Neural progenitor cell (in vitro differentiated cells): ENCODE results near the gene MT1A. TPM values are rescaled to one million over a fixed set of nuclear protein-coding genes. Genes with fewer than 3 reads are reported as not detected.

Experiments used
- DNase-seq: peaks from one replicate; pipeline ENCODE4 v3.0.0-alpha.2; 2016; ENCODE audit warnings: low spot score
- H2AFZ ChIP-seq: fragments of 200-600 bp; sonication (generic); replicated peaks from 2 replicates; pipeline ENCODE4 v1.6.1; 2016; ENCODE audit warnings: antibody characterized with exemption
- H3F3A ChIP-seq: fragments of 200-600 bp; sonication (generic); 2 replicates; pipeline ENCODE4 v1.6.1; 2016; ENCODE audit warnings: antibody characterized with exemption, low read depth
- H3K27ac ChIP-seq: fragments of 200-600 bp; sonication (generic); 2 replicates; pipeline ENCODE4 v1.5.1; 2016; ENCODE audit warnings: mild to moderate bottlenecking
- H3K27me3 ChIP-seq: fragments of 200-600 bp; sonication (generic); 2 replicates; pipeline ENCODE4 v1.6.1; 2016; ENCODE audit warnings: mild to moderate bottlenecking, moderate library complexity
- H3K36me3 ChIP-seq: fragments of 200-600 bp; sonication (generic); 2 replicates; pipeline ENCODE4 v1.5.1; 2016
- H3K4me1 ChIP-seq: fragments of 200-600 bp; sonication (generic); 2 replicates; pipeline ENCODE4 v1.6.1; 2016; ENCODE audit warnings: mixed run types
- H3K4me2 ChIP-seq: fragments of 200-600 bp; sonication (generic); 2 replicates; pipeline ENCODE4 v1.6.1; 2016
- H3K4me3 ChIP-seq: fragments of 200-600 bp; sonication (generic); 2 replicates; pipeline ENCODE4 v1.5.1; 2016
- H3K79me2 ChIP-seq: fragments of 200-600 bp; sonication (generic); 2 replicates; pipeline ENCODE4 v1.6.1; 2016; ENCODE audit warnings: low read depth
- H3K9ac ChIP-seq: fragments of 200-600 bp; sonication (generic); 2 replicates; pipeline ENCODE4 v1.6.1; 2016
- H3K9me3 ChIP-seq: fragments of 200-600 bp; sonication (generic); 2 replicates; pipeline ENCODE4 v1.5.1; 2016; ENCODE audit warnings: low read depth
- H4K20me1 ChIP-seq: fragments of 200-600 bp; sonication (generic); 2 replicates; pipeline ENCODE4 v1.6.1; 2016; ENCODE audit warnings: low read depth
- H3K27ac Mint-ChIP-seq: 3 replicates; pipeline ENCODE4 v1.8.0; 2021; ENCODE audit warnings: mixed read lengths
- H3K27me3 Mint-ChIP-seq: 2 replicates; pipeline ENCODE4 v1.8.0; 2022; ENCODE audit warnings: low read depth, mild to moderate bottlenecking, inconsistent platforms, moderate library complexity, mixed read lengths; ENCODE audit not compliant: insufficient read depth
- H3K36me3 Mint-ChIP-seq: 3 replicates; pipeline ENCODE4 v1.8.0; 2021; ENCODE audit warnings: mixed read lengths
- H3K4me1 Mint-ChIP-seq: 3 replicates; pipeline ENCODE4 v1.8.0; 2021; ENCODE audit warnings: mixed read lengths
- H3K4me3 Mint-ChIP-seq: 3 replicates; pipeline ENCODE4 v1.8.0; 2021; ENCODE audit warnings: mild to moderate bottlenecking, moderate library complexity, mixed read lengths
- H3K9me3 Mint-ChIP-seq: 3 replicates; pipeline ENCODE4 v1.8.0; 2020; ENCODE audit warnings: mixed read lengths
- EZH2 ChIP-seq: fragments of 200-600 bp; sonication (generic); IDR thresholded peaks from 2 replicates; pipeline ENCODE4 v1.6.1; 2017; ENCODE audit warnings: antibody characterized with exemption, mild to moderate bottlenecking, moderate library complexity
- EZH2phosphoT487 ChIP-seq: fragments of 200-600 bp; sonication (generic); IDR thresholded peaks from 2 replicates; pipeline ENCODE4 v1.6.1; 2017; ENCODE audit warnings: antibody characterized with exemption
- total RNA-seq: library from RNA; depleted of rRNA; stranded (reverse); fragments of >200 nt; gene quantifications from 2 replicates; pipeline ENCODE4 v1.2.3, GENCODE V29; 2015; ENCODE audit warnings: low replicate concordance
- TF ChIP-seq, protein P1 (sequence below): fragments of 200-600 bp; sonication (generic); IDR thresholded peaks from 2 replicates; pipeline ENCODE4 v1.5.1; 2017; ENCODE audit warnings: antibody characterized with exemption, mild to moderate bottlenecking

Gene MT1A
- total RNA-seq, 1 donor from 2014 or later, result not detected

DNA sequence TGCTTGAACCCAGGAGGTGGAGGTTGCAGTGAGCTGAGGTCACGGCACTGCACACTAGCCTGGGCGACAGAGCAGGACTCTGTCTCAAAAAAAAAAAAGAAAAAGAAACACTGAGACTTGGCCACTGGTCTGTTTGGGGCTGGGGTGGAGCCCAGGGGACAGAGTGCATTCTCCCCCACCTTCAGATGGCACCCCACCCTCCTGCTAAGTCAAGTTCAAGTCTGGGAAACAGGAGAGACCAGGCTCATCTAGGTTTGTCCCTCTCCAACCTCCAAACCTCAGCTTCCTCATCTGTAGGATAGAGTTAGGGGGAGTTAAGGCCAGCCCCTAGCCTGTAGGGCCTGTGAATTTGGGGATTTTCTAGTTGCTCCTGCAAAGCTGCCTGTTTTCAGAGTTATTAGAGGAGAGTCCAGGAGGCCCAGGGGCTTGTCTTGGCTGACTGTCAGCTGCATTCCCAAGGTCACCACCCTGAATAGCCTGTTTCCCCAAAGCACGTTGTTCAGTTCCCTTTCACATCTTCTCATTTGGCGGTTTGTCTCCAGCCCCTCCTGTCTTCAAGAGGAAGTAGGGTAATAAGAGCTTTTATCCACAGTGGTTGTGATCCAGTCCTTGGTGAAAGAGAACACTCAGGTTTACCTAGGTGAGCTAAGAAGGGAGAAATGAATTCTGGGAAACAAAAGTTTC, 46.9 kb upstream of the MT1A start:
- no peaks in the 10 kb centered on the region for H3K9me3 ChIP-seq
- no peaks in the 10 kb centered on the region for H3K79me2 ChIP-seq
- no peak overlapping the region for H3K4me3 ChIP-seq
- H3K9me3 Mint-ChIP-seq, result peaks cover 2% of the 10 kb centered on the region
- H3K27ac ChIP-seq, result no peak overlapping the region
- peaks cover 38% of the 10 kb centered on the region for H3K27me3 Mint-ChIP-seq
- H3K4me1 Mint-ChIP-seq, result peaks cover 6% of the 10 kb centered on the region
- H3F3A ChIP-seq, result no peaks in the 10 kb centered on the region
- no peak overlapping the region for H3K4me3 Mint-ChIP-seq
- H2AFZ ChIP-seq, result no peak overlapping the region
- peaks cover 11% of the 10 kb centered on the region for H4K20me1 ChIP-seq
- peaks cover 93% of the 10 kb centered on the region for H3K27me3 ChIP-seq
- peaks cover 3% of the 10 kb centered on the region for H3K36me3 Mint-ChIP-seq
- no peak for DNase-seq
- H3K9ac ChIP-seq, result no peak overlapping the region
- H3K4me1 ChIP-seq, result peaks cover 3% of the 10 kb centered on the region
- TF ChIP-seq EZH2phosphoT487, result no peak
- TF ChIP-seq, protein P1, sequence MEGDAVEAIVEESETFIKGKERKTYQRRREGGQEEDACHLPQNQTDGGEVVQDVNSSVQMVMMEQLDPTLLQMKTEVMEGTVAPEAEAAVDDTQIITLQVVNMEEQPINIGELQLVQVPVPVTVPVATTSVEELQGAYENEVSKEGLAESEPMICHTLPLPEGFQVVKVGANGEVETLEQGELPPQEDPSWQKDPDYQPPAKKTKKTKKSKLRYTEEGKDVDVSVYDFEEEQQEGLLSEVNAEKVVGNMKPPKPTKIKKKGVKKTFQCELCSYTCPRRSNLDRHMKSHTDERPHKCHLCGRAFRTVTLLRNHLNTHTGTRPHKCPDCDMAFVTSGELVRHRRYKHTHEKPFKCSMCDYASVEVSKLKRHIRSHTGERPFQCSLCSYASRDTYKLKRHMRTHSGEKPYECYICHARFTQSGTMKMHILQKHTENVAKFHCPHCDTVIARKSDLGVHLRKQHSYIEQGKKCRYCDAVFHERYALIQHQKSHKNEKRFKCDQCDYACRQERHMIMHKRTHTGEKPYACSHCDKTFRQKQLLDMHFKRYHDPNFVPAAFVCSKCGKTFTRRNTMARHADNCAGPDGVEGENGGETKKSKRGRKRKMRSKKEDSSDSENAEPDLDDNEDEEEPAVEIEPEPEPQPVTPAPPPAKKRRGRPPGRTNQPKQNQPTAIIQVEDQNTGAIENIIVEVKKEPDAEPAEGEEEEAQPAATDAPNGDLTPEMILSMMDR, result no peak
- TF ChIP-seq EZH2, result no peak
- H3K27ac Mint-ChIP-seq, result no peak overlapping the region
- H3K4me2 ChIP-seq, result no peak overlapping the region
- H3K36me3 ChIP-seq, result no peaks in the 10 kb centered on the region

DNA sequence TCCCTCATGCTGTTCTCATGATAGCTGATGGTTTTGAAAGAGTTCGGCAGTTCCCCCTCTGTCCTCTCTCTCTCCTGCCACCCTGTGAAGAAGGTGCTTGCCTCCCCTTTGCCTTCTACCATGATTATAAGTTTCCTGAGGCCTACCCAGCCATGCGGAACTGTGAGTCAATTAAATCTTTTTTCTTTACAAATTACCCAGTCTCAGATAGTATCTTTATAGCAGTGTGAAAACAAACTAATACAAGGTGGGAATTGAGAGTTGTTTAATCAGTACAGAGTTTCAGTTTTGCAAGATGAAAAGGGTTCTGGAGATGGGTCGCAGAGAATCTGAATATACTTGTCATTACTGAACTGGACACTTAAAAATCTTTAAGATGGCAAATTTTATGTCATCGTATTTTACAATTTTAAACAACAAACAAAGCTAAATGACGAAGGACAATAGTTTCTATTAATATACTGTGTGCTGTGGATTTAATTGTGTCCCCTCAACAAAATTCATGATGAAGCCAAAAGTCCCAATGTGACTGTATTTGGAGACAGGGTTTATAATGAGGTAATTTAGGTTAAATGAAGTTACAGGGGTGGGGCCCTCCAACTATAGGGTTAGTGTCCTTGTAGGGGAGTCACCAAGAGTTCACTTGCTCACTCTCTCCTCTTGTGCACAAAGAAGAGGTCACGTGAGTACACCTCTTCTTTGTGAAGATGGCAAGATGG, 44.7 kb upstream of the MT1A start:
- Histone ChIP-seq H3K4me3 (no peak overlapping the region), H3F3A (no peaks in the 10 kb centered on the region), H3K79me2 (no peaks in the 10 kb centered on the region), H3K4me2 (no peak overlapping the region), H3K4me1 (peaks cover 3% of the 10 kb centered on the region), H3K36me3 (no peaks in the 10 kb centered on the region), H3K9me3 (no peaks in the 10 kb centered on the region), H2AFZ (no peak overlapping the region), H4K20me1 (peaks cover 11% of the 10 kb centered on the region), H3K9ac (no peak overlapping the region), H3K27ac (no peak overlapping the region), H3K27me3 (peaks cover 75% of the 10 kb centered on the region)
- no peak overlapping the region for H3K27ac Mint-ChIP-seq
- no peak overlapping the region for H3K4me3 Mint-ChIP-seq
- peaks cover 28% of the 10 kb centered on the region for H3K27me3 Mint-ChIP-seq
- TF ChIP-seq, protein P1, result no peak
- TF ChIP-seq EZH2phosphoT487 (no peak), EZH2 (no peak)
- DNase-seq, result no peak
- peaks cover 4% of the 10 kb centered on the region for H3K4me1 Mint-ChIP-seq
- peaks cover under 1% of the 10 kb centered on the region for H3K9me3 Mint-ChIP-seq
- H3K36me3 Mint-ChIP-seq, result peaks cover 2% of the 10 kb centered on the region

DNA sequence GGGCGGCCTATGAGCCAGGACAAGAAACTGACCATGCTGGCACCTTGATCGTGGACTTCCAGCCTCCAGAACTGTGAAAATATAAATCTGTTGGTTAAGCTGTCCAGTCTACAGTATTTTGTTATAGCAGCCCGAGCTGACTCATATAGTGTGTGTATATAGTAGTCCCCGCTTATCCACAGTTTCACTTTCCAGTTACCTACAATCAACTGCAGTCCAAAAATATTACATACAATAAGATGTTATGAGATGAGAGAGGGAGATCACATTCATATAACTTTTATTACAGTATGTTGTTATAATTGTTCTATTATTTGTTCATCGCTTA, 44.2 kb upstream of the MT1A start:
- H3K9me3 Mint-ChIP-seq, result no peaks in the 10 kb centered on the region
- Histone ChIP-seq H3K4me1 (peaks cover 3% of the 10 kb centered on the region), H3K27ac (no peak overlapping the region), H3K4me3 (no peak overlapping the region), H3K9me3 (no peaks in the 10 kb centered on the region), H3K27me3 (peaks cover 70% of the 10 kb centered on the region), H3K4me2 (no peak overlapping the region), H3F3A (no peaks in the 10 kb centered on the region), H3K36me3 (no peaks in the 10 kb centered on the region), H3K79me2 (no peaks in the 10 kb centered on the region), H3K9ac (no peak overlapping the region), H2AFZ (no peak overlapping the region), H4K20me1 (peaks cover 11% of the 10 kb centered on the region)
- H3K4me1 Mint-ChIP-seq, result peaks cover 2% of the 10 kb centered on the region
- H3K27ac Mint-ChIP-seq, result no peak overlapping the region
- peaks cover 25% of the 10 kb centered on the region for H3K27me3 Mint-ChIP-seq
- DNase-seq, result no peak
- no peak overlapping the region for H3K4me3 Mint-ChIP-seq
- H3K36me3 Mint-ChIP-seq, result no peaks in the 10 kb centered on the region
- TF ChIP-seq, protein P1, result no peak
- no peak for TF ChIP-seq EZH2
- TF ChIP-seq EZH2phosphoT487, result no peak
